ENCODE results near the gene LUZP2. TPM values are rescaled to one million over a fixed set of nuclear protein-coding genes. Genes with fewer than 3 reads are reported as not detected.

Gene LUZP2
- total and polyA plus RNA-seq, 2 of the 8 experiments (the other 6 are each of a cell fraction or from before 2014, with no cell fraction given) = 0.79 to 1.5 TPM

- POLR2A ChIA-PET (ENCODE audit: partially characterized antibody) = no interaction called here
- H3K27ac ChIP-seq (ENCODE audit: low read depth, low read length) = no peak overlapping the region
- no peak overlapping the region for H4K91ac ChIP-seq (replicated peaks; ENCODE audit: insufficient read length, low read length)
- H2BK5ac ChIP-seq (ENCODE audit: low read depth, low read length) = no peak overlapping the region
- H2BK15ac ChIP-seq (ENCODE audit: low read length) = no peak overlapping the region
- no peak overlapping the region for H3K9ac ChIP-seq (replicated peaks in 1 of 4; ENCODE audit: extremely low read depth in 1 of 4, low read depth in 3 of 4, low read length in 3 of 4)
- H2BK12ac ChIP-seq (ENCODE audit: low read depth, low read length) = no peak overlapping the region
- H3K4me2 ChIP-seq (ENCODE audit: insufficient read depth in 1 of 2, low read depth in 2 of 2, low read length in 2 of 2) = no peak overlapping the region
- no peaks in the 10 kb centered on the region for H4K20me1 ChIP-seq (replicated peaks in 1 of 2; ENCODE audit: control insufficient read depth in 1 of 2, insufficient read depth in 2 of 2, low read length in 2 of 2)
- no peak overlapping the region for H2BK20ac ChIP-seq (ENCODE audit: low read length)
- no peak overlapping the region for H4K5ac ChIP-seq (ENCODE audit: insufficient read length, low read depth, low read length)
- no peaks in the 10 kb centered on the region for H3K79me1 ChIP-seq (ENCODE audit: low read depth, low read length)
- H3K4ac ChIP-seq (replicated peaks; ENCODE audit: insufficient read length, low read depth, low read length) = no peak overlapping the region
- no peak overlapping the region for H4K8ac ChIP-seq (ENCODE audit: extremely low read depth, insufficient read depth, low read length)
- no peaks in the 10 kb centered on the region for H3K23me2 ChIP-seq (ENCODE audit: low read depth, low read length)
- H2BK120ac ChIP-seq (replicated peaks; ENCODE audit: low read depth, low read length) = no peak overlapping the region
- H3K4me3 ChIP-seq (ENCODE audit: extremely low read depth in 1 of 4, insufficient read depth in 2 of 4, low read depth in 3 of 4, low read length in 4 of 4) = no peak overlapping the region
- H3K9me3 ChIP-seq (ENCODE audit: insufficient read depth in 2 of 2, low read depth in 1 of 2, low read length in 1 of 2) = peaks cover 4 to 8% of the 10 kb centered on the region in 2 experiments; a peak in 1 of 4 replicates
- H3K36me3 ChIP-seq (ENCODE audit: control insufficient read depth in 2 of 4, insufficient read depth in 4 of 4, low read length in 3 of 4) = no peaks in the 10 kb centered on the region
- H3K23ac ChIP-seq (ENCODE audit: insufficient read length) = no peak overlapping the region
- H3K14ac ChIP-seq (ENCODE audit: insufficient read length) = no peak overlapping the region
- H3K56ac ChIP-seq (replicated peaks; ENCODE audit: insufficient read length, low read depth, low read length) = no peak overlapping the region
- no peak for DNase-seq (ENCODE audit: low read depth in 1 of 2, low spot score in 2 of 2)
- H3K18ac ChIP-seq (ENCODE audit: extremely low read depth, low read length) = no peak overlapping the region
- no peaks in the 10 kb centered on the region for H3K27me3 ChIP-seq (replicated peaks in 1 of 4; ENCODE audit: control insufficient read depth in 3 of 4, extremely low read depth in 1 of 4, insufficient read depth in 3 of 4, low read length in 3 of 4)
- H3K79me2 ChIP-seq (ENCODE audit: control insufficient read depth in 1 of 2, insufficient read depth in 2 of 2, low read length in 2 of 2) = no peaks in the 10 kb centered on the region
- no peak for FAIRE-seq
- H2AFZ ChIP-seq (ENCODE audit: low read length) = no peak overlapping the region
- no peaks in the 10 kb centered on the region for H3K4me1 ChIP-seq (replicated peaks in 1 of 4; ENCODE audit: control insufficient read depth in 3 of 4, insufficient read depth in 4 of 4, low read length in 3 of 4)
- no peak overlapping the region for H2AK5ac ChIP-seq (ENCODE audit: low read depth, low read length)
- CTCF ChIA-PET (ENCODE audit: partially characterized antibody) = no interaction called here
- TF ChIP-seq RNF2 (IDR thresholded peaks at IDR 0.05; ENCODE audit: borderline replicate concordance, low read depth, low read length, missing control alignments, poor library complexity, severe bottlenecking) (no peak), SUZ12 (IDR thresholded peaks at IDR 0.05; ENCODE audit: low read length) (no peak), TEAD4 (IDR thresholded peaks at IDR 0.05; ENCODE audit: low read depth, low read length) (no peak), EP300 (IDR thresholded peaks at IDR 0.05; ENCODE audit: borderline replicate concordance in 1 of 2, low read depth in 2 of 2, low read length in 2 of 2) (no peak), SP1 (IDR thresholded peaks at IDR 0.05; ENCODE audit: low read depth, low read length) (no peak), MAFK (IDR thresholded peaks at IDR 0.05; ENCODE audit: low read depth, low read length) (no peak), POU5F1 (IDR thresholded peaks at IDR 0.05; ENCODE audit: low read depth, low read length) (no peak), TBP (IDR thresholded peaks at IDR 0.05; ENCODE audit: low read depth, low read length) (no peak), TCF12 (IDR thresholded peaks at IDR 0.05; ENCODE audit: low read depth, low read length) (no peak), KDM4A (IDR thresholded peaks at IDR 0.05; ENCODE audit: low read depth, low read length, severe bottlenecking) (no peak), KDM1A (IDR thresholded peaks at IDR 0.05; ENCODE audit: borderline replicate concordance, low read length) (no peak), POLR2AphosphoS5 (IDR thresholded peaks at IDR 0.05; ENCODE audit: low read depth, low read length) (no peak), GTF2F1 (IDR thresholded peaks at IDR 0.05; ENCODE audit: borderline replicate concordance, low read depth, low read length) (no peak), CBX5 (IDR thresholded peaks at IDR 0.05; ENCODE audit: low read depth, low read length) (no peak)
- TF ChIP-seq, protein P1, sequence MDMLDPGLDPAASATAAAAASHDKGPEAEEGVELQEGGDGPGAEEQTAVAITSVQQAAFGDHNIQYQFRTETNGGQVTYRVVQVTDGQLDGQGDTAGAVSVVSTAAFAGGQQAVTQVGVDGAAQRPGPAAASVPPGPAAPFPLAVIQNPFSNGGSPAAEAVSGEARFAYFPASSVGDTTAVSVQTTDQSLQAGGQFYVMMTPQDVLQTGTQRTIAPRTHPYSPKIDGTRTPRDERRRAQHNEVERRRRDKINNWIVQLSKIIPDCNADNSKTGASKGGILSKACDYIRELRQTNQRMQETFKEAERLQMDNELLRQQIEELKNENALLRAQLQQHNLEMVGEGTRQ (IDR thresholded peaks at IDR 0.05; ENCODE audit: low read length) = no peak
Observed at GRCh38 chr11:24965748-24966147, 468.9 kb downstream of the LUZP2 start.

Measured in H1 (cell line).